Lung (tissue), 12 donors: ENCODE results near the gene PAXIP1. TPM values are rescaled to one million over a fixed set of nuclear protein-coding genes. Genes with fewer than 3 reads are reported as not detected.

Experiments used
- ATAC-seq: fragments of 200-7000 bp; cut with Tn5 transposase; one replicate; pipeline ENCODE4 v1.9.1; 2020; ENCODE audit warnings: moderate number of reproducible peaks; ENCODE audit not compliant: insufficient read depth, low FRiP score
- DNase-seq, 3 donors: peaks; one replicate each; pipeline ENCODE4 v3.0.0-alpha.2; 2013 to 2017
- H3K27ac ChIP-seq, 2 donors: one replicate each; pipeline ENCODE4 v1.5.1; 2013; ENCODE audit warnings: mild to moderate bottlenecking in 2 of 2, moderate library complexity in 2 of 2, control low read depth in 1 of 2, inconsistent platforms in 1 of 2, low read depth in 1 of 2, low read length in 1 of 2
- H3K27me3 ChIP-seq, 3 donors: one replicate each; pipeline ENCODE4 v1.5.1; 2013; ENCODE audit warnings: low read length in 2 of 3; ENCODE audit not compliant: control insufficient read depth in 3 of 3, insufficient read depth in 3 of 3
- H3K36me3 ChIP-seq, 4 donors: one replicate each; pipeline ENCODE4 v1.5.1; 2013; ENCODE audit warnings: low read length in 4 of 4, mild to moderate bottlenecking in 1 of 4, moderate library complexity in 1 of 4; ENCODE audit not compliant: control insufficient read depth in 4 of 4, insufficient read depth in 4 of 4
- H3K4me1 ChIP-seq, 5 donors: one replicate each; pipeline ENCODE4 v1.5.1; 2013; ENCODE audit warnings: low read length in 5 of 5, mild to moderate bottlenecking in 2 of 5, moderate library complexity in 1 of 5; ENCODE audit not compliant: control insufficient read depth in 5 of 5, insufficient read depth in 5 of 5
- H3K4me3 ChIP-seq: one replicate; pipeline ENCODE4 v1.5.1; 2013; ENCODE audit warnings: mild to moderate bottlenecking, control low read depth, moderate library complexity
- H3K9ac ChIP-seq, 2 donors: one replicate each; pipeline ENCODE4 v1.5.1; 2013; ENCODE audit warnings: low read length in 2 of 2, control low read depth in 1 of 2; ENCODE audit not compliant: insufficient read depth in 1 of 2
- H3K9me3 ChIP-seq, 4 donors: one replicate each; pipeline ENCODE4 v1.5.1; 2013; ENCODE audit warnings: low read length in 3 of 4, mild to moderate bottlenecking in 1 of 4, moderate library complexity in 1 of 4; ENCODE audit not compliant: control insufficient read depth in 4 of 4, insufficient read depth in 3 of 4
- WGBS, 2 donors: extraction: QIAGEN DNeasy Blood & Tissue Kit; methylation state at CpG; one replicate each; pipeline ENCODE4 v1.1.7; 2013; 5-methylcytosine and 5-hydroxymethylcytosine counted together
- polyA plus RNA-seq, 2 donors: library from polyadenylated mRNA; stranded (reverse); fragments of 200-250 nt; gene quantifications; one replicate each; pipeline ENCODE4 v1.2.1, GENCODE V29; 2013
- total RNA-seq, 2 donors: library from RNA; depleted of rRNA in 1 of 2; stranded (reverse); fragments of >200 nt in 1 of 2; gene quantifications; one replicate each; pipeline ENCODE4 v1.2.1, GENCODE V29; 2014 to 2021
- TF ChIP-seq, protein P1 (sequence below): IDR thresholded peaks from 2 replicates; pipeline ENCODE4 v1.5.1; 2012; ENCODE audit warnings: mild to moderate bottlenecking; ENCODE audit errors: control extremely low read depth, extremely low read depth
- donor health status: control.
- donor health status: control.
- donor health status: Bipolar disorder and iron deficiency.
- donor health status: healthy.
- donor health status: DM: yes; HTN: yes; CAD: no.

Gene PAXIP1
- total and polyA plus RNA-seq, 4 donors = 4.7 to 15.3 (median 7.5) TPM

DNA sequence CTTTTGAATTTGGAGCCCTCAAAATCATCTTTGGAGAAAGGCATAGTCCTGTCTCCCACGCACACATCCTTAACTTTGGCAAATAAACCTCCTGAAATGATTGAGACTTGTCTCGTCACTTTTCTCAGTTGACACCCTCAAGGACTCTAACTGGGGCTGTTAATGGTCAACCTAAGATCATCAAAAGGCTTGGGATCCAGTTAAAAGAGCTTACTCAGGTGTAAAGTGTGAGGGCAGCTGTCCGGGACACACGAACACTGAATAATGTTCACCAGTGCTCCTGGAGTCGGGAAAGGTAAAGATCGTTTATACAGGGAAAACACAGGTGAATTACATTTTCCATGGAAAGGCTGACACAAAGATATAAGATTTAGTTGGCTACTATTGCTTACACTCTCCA, 84.7 kb downstream of the PAXIP1 start:
- Histone ChIP-seq H3K36me3 (no peaks in the 10 kb centered on the region), H3K9me3 (no peaks in the 10 kb centered on the region), H3K27me3 (peaks cover 0 to 18% (median 0%) of the 10 kb centered on the region in 3 donors), H3K4me1 (peaks cover 0 to 9% (median 0%) of the 10 kb centered on the region in 5 donors), H3K4me3 (no peak overlapping the region), H3K27ac (no peak overlapping the region), H3K9ac (no peak overlapping the region)
- 76 to 81% methylated on average over 6 of the region's 6 CpGs for WGBS, 2 donors
- TF ChIP-seq, protein P1, sequence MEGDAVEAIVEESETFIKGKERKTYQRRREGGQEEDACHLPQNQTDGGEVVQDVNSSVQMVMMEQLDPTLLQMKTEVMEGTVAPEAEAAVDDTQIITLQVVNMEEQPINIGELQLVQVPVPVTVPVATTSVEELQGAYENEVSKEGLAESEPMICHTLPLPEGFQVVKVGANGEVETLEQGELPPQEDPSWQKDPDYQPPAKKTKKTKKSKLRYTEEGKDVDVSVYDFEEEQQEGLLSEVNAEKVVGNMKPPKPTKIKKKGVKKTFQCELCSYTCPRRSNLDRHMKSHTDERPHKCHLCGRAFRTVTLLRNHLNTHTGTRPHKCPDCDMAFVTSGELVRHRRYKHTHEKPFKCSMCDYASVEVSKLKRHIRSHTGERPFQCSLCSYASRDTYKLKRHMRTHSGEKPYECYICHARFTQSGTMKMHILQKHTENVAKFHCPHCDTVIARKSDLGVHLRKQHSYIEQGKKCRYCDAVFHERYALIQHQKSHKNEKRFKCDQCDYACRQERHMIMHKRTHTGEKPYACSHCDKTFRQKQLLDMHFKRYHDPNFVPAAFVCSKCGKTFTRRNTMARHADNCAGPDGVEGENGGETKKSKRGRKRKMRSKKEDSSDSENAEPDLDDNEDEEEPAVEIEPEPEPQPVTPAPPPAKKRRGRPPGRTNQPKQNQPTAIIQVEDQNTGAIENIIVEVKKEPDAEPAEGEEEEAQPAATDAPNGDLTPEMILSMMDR = no peak
- no peak for ATAC-seq
- DNase-seq = no peak

DNA sequence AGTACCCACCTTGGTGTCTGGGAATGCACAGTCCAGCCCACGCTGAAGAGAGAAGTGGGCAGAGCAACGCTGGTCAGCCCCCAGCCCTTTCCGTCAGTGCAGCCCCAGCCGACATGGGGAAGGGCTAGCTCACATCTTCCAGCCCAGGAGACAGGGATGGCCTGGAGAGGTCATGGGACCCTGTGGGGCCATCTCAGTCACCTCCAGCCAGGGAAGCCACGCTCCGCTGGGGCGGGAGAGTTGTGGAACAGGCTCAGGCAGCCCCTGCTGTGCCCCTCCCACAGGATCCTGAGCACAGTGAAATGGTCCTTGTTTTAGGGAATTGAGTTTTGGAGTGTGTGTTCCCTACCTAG, 85.1 kb downstream of the PAXIP1 start:
- Histone ChIP-seq H3K27ac (no peak overlapping the region), H3K9me3 (no peaks in the 10 kb centered on the region), H3K27me3 (peaks cover 0 to 18% (median 0%) of the 10 kb centered on the region in 3 donors), H3K9ac (no peak overlapping the region), H3K4me1 (peaks cover 0 to 14% (median 0%) of the 10 kb centered on the region in 5 donors), H3K36me3 (no peaks in the 10 kb centered on the region), H3K4me3 (no peak overlapping the region)
- WGBS, 2 donors = 74 to 81% methylated on average over 7 of the region's 7 CpGs
- no peak for DNase-seq
- TF ChIP-seq, protein P1 = no peak
- no peak for ATAC-seq

DNA sequence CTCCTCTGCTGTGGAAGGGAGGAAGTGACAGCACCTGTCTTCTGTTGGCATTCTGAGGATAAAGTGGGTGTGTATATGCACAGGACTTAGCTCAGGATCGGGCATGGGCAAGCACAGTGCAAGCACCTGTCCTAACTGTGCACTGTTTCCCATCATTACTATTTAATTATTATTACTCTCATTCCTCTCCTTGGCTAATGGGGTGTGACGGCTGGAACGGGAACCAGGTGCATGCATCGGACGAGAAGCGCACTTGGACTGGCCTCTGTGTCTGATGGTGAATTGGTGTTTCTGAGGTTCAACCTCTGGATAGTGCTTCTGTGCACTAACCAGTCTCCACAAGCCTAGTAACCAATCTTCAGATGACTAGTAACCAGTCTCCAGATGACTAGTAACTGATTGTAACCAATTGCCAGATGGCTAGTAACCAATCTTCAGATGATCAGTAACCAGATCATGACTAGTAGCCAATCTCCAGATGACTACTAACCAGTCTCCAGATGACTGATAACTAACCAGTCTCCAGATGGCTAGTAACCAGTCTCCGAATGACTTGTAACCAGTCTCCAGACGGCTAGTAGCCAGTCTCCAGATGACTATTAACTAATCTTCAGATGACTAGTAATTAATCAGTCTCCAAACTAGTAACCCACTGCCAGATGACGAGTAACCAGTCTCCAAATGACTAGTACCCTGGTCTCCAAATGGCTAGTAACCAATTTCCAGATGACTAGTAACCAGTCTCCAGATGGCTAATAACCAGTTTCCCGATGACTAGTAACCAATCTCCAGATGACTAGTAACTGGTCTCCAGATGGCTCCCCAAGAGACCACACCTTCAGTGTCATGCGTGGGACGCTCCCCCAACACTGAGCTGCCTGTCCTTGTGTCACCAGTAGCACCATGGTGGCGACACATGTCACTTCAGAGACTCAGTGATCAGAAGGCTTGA, 85.8 kb downstream of the PAXIP1 start:
- no peak overlapping the region for H3K9ac ChIP-seq
- no peaks in the 10 kb centered on the region for H3K9me3 ChIP-seq
- DNase-seq (no peak), ATAC-seq (no peak)
- TF ChIP-seq, protein P1 = no peak
- no peaks in the 10 kb centered on the region for H3K36me3 ChIP-seq
- no peak overlapping the region for H3K27ac ChIP-seq
- H3K4me3 ChIP-seq = no peak overlapping the region
- H3K4me1 ChIP-seq = peaks cover 0 to 15% (median 0%) of the 10 kb centered on the region in 5 donors
- peaks cover 0 to 18% (median 0%) of the 10 kb centered on the region in 3 donors for H3K27me3 ChIP-seq
- WGBS, 2 donors = 91 to 92% methylated on average over 13 of the region's 13 CpGs
